D341Med (cell line): ENCODE data around the gene SLIT1.

ENCODE experiments used
- DNase-seq: peaks from one replicate; pipeline ENCODE4 v3.0.0; 2012; ENCODE audit warnings: low spot score

Gene SLIT1

DNA sequence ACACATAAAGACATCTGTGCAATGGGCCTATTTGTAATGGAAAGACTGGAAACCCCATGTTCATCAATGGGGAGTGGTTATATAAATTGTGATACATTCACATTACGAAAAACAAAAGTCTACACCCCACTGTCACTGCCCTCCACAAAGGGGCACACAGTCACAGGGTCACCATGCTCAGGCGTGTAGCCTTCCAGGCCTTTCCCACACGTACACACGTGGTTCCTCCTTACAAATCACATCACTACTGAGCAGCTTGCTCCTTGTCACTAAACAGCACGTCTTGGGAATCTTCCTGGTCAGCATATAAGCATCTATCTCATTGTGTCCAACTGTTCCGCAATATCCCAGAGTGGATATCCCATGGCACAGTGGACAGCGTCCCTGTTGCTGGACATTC is 163.1 kb downstream of the SLIT1 start:
- no peak for DNase-seq

DNA sequence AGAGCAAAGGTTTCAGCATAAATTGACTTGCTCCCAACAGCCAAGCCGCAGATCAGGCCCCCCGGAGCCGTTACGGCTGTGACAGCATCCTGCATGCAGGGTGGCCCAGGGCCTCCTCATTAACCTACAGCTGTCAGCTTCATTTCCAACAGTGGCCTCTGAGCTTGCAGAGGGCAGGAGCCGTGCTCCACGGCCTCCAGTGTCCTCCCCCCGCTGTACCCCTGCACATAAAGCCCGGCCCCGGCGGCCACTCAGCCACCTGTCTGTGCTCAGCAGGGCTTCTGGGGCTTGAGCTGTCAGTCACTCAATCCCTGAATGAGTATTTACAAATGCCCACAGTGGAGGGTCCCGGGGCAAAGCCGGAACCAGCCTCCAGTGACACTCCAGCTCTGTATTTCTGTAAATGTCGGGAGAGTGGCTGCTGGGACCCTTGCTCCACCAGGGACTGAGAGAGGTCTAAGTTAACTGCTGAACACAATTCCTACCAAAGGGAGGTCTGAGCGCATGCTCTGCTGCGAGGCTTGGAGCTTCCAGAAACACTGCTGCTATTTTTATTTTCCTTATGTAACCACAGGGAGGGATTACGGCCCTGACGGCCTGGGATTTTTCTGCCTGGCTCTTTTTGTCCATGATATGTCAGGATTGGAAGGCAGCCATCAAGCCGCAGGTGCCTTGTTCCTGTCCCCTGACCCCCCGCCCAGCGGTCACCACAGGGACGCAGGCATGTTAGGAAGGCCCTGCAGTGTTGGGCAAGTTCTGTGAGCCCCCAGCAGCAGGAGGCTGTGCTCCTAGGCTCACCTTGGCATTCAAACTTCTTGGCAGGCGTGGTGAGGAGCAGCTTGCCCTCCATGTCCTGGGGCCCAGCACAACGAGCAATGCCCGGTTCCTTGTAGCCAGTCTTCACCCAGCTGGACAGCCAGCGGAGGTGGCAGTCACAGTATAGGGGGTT is 165.0 kb downstream of the SLIT1 start:
- no peak for DNase-seq

DNA sequence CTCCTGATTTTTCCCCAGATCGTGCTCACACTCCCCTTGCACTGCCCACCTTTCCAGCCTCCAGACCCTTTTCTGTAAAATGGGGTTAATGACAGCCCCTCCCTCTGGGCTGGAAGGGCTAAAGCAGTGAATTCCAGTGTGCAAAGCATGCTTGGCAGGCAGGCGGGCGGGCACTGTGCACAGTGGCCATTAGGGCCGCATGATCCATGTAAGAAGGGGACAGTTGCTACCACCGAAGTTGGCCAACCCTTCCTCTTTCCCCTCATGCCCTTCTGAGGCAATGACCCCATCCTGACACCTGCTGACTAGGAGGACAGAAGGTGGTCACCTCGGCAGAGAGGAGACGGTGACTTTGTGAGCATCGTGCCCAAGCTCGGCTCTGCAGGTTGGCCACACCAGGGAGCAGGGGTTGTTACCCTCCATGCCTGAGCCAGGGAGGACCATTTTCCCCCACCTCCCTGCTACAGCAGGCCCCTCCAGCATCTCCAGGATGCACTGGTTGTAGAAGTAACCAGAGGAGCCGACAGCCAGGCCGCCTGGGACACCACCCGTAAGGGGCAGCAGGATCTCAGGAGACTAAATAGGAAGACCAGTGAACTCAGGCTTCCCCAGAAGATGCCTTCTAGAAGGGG is 166.4 kb downstream of the SLIT1 start:
- no peak for DNase-seq

DNA sequence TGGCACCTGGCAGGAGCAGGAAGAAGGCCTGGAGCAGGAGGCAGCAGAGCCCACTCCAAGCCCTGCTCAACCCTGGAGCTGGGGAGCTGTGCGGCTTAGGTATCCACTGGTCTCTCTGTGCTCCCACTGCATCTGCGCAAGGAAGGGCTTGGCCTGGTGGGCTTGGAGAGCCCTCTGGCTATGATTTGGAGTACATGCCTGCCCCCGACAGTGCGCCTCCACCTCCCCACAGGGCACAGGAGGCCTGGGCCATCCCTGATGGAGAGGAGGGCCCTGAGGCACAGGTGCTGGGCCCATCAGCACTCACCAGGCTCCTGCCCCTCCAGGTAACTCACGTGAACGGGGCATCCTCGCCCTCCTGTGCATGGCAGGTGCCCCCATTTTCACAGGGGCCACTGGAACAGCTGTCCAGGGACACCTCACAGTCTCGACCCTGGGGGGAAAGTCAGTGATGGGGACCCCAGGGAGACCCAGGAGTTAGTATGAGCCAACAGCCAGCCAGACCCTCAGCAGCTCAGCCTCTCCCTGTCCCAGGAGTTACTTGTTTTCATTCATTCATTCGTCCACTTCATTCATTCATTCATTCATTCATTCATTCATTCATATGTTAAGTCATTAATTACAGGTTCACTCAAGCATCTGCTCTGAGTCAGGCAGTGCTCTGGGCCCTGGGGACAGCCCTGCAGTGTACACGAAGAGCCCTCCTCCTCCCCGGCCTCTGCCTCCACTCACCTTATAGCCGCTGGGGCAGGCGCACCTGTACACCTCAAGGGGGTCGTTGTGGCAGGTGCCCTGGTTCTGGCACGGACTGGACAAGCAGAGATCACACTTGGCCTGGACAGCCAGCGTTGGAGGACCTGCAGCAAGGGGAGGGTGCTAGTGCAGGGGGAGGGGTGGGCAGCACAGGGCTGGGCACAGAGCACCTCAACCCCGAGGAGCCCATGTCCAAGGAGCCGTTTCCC is 167.2 kb downstream of the SLIT1 start:
- DNase-seq = no peak

DNA sequence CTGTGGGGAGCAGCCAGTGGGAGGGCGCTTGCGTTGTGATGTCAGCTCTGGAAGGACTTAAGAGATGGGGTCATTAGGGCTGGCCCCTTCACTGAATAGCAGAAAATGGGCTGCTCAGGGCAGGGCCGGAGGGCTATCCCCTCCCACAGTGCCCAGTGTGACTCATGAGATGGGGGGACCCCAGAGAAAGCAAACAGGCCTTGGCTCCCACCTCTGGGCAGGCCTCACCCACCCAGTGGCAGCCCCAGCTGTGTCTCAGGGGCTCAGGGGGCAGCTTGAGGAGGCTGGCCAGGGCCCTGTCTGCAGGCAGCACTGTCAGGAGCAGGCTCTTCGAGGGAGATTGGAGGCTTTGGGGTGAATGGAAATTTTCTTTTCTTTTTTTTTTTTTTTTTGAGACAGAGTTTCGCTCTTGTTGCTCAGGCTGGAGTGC is 168.3 kb downstream of the SLIT1 start:
- no peak for DNase-seq

DNA sequence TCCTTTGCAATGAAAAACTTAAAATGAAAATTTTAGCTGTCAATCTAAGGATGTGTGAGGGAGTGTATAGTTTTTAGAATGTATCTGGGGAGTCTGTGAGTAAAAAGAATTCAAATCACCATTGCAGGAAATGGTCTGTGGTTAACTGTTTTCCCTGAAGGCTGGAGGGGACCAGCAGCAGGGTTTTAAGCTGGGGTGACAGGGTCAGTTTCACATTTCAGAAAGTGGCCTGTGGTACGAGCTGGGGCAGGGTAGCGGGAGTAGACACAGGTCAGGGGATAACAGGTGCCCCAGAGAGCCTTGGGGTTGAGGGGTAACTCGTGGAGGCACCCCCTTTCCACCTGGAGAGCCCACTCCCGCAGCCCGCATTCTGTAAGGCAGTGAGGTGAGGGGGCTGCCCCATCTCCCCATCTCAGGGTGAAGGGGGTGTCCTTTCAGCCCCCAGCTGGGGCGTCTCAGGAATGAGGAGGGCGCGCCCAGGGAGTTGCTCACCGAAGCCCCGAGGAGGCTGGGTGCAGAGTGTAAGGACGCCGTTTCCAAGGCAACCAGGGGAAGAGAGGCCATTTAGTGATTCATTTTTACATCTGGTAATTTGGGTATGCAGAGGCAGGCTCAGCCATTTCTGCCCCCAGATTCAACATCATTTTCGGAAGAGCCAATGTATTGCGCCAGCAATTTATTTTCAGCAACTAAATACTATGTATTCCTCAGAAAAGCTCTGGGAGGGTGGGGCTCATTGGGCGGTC is 168.9 kb downstream of the SLIT1 start:
- DNase-seq = no peak

DNA sequence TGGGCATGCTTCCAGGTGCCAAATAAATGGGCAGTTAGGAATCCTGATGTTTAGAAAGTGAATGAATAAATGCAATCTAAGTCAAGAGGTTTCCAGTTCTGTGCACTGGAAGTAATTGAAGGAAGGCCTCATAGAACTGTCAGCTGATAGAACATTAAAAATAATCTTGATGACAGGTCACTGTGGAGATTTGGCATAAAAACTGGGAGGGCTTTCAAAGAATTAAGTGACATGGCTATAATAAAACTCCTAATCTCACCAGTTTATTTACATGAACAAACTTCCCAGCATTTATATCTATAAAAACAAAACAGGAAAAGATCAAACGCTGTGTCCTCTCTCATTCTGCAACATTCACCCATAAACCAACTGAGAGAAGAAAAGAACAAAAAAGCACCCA is 170.5 kb downstream of the SLIT1 start:
- no peak for DNase-seq

DNA sequence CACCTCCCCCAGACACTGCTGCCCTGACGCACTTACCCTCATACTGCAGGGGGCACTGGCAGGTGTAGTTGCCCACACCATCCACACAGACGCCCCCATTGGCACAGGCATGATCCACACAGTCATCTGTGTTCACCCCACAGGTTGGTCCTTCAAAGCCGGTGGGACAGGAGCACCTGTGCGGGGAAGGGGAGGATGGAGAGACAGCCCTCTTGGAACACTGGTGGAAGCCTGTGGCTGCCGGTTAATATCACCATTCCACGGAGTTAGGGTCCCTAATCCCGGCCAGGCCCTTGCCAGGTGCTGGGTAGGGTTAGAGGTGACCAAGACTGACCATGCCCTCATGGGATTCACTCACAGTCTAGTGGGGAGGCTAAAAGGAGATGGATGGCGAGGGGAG is 171.8 kb downstream of the SLIT1 start:
- DNase-seq = no peak

DNA sequence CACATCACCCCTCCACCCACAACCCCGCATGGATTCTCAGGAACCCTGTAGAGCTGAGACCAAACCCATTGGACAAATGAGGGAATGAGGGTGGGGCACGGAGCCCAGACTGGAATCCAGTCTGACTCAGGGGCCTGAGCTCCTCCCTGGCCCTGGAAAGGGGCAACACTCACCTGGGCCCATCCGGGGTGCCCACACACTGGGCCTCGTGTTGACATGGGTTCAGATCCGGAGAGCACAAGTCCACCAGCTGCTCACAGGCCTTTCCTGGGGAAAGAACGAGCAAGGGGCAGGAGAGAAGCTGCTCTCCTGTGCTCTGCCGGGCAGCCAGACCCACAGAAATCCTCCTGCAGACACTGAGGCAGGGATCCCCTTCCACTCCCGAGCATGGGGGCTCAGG is 172.2 kb downstream of the SLIT1 start:
- no peak for DNase-seq

DNA sequence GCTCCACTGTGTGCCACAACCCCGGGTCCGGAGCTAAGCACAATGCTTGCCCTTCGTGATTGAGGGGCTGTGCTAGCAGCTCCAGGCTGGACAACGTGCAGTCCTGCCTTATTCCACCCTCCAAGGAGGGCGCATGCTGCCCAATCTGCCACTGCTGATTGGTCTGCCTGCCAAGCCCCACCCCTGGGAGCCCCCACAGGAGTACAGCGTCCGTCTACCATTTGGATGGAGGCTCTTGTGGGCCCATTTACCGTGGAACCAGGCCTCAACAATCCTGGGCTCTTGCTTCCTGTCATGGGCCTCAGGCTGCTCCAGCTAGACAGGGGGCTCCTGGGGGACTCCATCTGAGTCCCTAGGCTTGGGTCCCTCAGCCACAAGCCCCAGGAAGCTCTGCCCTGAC is 173.3 kb downstream of the SLIT1 start:
- DNase-seq = no peak

DNA sequence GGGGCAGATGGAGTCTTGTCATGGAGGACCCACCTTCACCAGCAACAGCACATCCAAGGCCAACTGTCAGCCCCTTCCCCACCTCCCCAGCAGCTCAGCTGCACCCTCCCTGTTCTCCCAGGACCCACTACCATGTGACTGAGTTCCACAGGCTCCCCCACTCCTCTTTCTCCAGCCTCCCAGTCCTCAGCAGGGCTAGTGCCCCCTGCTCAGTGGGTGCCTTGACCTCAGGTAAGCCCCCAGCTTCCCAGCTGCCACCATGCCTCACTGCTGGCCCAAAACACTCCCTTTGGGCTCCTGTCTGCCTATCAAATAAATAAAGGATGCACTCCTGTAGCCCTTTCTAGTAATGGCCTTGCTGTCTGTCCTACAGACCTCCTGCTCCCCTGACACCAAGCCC is 174.4 kb downstream of the SLIT1 start:
- DNase-seq = no peak

DNA sequence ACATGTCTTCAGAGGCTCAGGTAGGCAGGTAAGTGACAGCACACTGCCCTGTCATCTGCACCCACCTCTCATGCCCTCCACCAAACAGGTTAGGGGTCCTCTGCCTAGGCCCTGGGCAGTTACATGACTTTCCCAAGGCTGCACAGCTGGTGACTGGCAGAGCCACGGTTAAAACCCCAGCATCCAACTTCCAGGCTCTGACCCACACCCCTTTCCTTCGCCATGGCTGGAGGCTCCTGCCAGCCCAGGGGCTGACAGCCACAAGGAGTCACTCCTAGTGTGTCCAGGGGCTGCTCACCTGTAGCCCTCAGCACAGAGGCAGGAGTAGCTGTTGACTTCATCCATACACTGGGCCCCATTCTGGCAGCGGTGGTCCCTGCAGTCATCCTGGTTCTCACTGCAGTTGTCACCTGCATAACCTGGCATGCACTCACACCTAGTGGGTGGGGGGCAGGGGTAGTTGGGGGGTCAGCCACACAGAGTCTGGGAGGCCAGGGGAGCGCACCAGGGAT is 175.0 kb downstream of the SLIT1 start:
- DNase-seq = no peak

DNA sequence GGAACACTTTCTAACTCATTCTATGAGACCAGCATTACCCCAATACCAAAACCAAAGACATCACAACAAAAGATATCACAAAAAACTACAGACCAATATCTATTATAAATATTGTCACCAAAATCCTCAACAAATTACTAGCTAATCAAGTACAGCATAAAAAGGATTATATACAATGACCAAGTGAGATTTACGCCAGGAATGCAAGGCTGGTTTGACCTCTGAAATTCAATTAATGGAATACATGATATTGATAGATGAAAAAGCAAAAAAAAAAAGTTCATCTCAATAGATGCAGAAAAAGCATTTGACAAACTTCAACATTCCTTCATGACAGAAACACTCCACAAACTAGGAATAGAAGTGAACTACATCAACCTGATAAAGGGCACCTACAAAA is 178.3 kb downstream of the SLIT1 start:
- no peak for DNase-seq

DNA sequence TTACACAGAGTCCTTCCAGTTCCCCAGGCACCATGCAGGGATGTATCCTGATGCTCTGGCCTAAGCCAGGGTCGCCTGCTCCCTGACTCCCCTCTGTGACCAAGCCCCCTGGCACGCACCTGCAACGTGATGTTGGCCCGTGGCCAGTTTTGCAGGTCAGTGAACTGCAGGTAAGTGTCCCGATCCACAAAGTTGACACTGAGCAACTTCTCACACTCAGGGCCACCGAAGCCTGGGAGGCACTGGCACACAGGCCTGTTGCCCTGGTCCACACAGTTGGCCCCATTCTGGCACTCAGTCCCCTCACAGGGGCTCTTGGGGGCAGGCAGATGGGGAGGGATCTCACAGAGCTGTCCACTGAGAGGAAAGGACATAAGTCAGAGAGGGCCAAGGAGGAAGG is 179.4 kb downstream of the SLIT1 start:
- no peak for DNase-seq

DNA sequence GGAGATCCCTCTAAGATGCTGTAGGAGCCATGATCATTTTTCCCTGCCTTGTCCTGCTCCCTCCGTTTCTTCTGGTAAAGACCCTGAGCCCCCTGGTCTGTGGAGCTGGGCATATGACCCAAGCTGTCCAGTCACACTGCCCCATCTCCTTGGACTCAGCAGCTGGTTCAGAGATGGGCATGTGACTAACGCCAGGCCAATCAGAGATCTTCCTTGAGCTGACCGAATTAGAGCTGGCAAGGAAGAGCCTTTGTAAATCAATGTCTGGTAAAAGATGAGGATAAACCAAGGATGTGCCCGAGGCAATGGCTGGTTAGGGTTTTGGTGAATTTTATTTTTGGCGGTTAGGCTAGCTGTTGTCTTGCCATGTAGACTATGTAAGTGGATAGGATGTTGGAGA is 180.4 kb downstream of the SLIT1 start:
- no peak for DNase-seq

DNA sequence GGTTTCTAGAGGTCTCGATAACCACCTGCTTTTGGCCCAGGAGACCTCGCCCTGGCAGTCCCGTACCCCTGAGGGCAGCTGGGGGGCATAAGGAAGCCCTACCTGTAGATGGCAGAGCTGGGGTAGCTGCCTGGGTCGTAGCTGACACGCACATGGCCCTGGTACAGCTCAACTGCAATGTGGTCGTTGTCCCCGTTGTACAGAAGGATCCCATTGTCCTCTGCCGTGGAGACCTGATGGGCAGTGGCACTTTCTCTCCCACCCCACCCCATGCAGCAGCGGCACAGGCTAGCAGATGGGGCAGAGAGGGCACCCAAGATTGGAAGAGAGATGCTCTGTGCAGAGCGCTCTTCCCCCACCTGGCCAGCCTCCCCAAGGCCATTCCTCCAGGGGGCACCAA is 181.2 kb downstream of the SLIT1 start:
- no peak for DNase-seq

DNA sequence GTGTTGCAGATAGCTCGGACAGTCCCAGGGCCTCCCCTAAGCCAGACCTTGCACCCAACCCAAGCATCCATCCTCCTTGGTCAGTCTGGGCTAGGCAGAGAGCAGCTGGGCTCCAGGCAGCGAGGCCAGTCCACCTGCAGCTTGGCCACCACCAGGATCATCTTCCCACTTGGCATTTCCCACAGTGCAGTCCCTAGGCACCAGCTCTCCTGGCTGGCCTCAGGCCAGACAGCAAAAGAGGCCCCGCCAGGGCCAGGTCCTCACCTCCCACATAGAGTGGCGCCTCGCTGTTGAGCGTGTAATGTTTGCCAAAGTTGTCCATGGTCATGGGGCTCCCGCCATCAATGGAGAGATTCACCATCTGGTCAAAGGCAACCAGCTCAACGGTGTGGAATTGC is 182.0 kb downstream of the SLIT1 start:
- DNase-seq = no peak

DNA sequence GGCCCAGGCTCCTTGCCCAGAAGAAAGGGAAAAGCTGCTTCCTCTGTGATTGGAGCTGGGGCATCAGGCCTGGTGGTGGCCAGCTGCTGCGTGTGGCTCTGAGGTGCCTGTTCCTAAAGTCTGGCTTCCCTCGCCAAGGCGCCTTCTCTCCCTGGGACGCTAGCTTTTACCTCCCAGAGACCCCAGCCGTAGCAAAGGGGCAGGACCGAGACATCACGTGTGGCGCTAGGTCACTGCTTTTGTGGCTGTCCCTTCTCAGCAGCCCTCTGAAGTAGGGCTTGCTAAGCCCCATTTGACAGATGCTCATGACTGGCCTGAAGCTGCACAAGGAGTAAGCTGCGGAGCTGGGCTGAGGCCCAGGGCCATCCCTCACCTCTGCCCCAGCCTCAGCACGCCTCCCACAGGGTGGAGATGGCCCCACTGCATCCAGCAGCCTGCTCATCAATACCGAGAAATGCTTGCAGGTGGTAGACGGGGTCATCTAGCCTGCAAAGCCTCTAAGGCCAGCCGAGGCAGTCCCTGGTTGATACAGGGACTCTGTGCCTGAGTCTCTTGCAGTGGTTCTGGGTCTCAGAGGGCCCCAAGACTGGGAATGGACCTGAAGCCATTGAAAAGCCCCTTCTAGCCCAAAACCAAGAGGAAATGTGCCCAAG is 182.5 kb downstream of the SLIT1 start:
- DNase-seq = no peak

DNA sequence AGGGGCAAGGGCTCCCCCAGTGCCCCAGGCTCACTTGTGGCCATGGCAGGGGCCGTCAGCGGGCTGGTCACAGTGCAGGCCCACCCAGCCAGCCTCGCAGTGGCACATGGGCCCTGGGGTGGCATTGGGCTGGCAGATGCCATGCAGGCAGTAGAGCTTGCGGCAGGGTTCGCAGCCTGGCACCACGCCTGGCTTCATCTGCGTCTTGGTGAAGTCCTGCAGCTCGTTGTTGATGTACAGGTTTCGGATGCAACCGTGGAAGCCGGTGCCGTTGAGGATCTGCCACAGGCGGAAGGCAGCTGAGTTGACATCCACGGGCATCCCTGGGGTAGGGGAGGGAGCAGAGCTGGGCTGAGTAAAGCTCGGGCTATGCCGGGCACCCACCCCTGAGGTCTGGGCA is 183.1 kb downstream of the SLIT1 start:
- DNase-seq = no peak

DNA sequence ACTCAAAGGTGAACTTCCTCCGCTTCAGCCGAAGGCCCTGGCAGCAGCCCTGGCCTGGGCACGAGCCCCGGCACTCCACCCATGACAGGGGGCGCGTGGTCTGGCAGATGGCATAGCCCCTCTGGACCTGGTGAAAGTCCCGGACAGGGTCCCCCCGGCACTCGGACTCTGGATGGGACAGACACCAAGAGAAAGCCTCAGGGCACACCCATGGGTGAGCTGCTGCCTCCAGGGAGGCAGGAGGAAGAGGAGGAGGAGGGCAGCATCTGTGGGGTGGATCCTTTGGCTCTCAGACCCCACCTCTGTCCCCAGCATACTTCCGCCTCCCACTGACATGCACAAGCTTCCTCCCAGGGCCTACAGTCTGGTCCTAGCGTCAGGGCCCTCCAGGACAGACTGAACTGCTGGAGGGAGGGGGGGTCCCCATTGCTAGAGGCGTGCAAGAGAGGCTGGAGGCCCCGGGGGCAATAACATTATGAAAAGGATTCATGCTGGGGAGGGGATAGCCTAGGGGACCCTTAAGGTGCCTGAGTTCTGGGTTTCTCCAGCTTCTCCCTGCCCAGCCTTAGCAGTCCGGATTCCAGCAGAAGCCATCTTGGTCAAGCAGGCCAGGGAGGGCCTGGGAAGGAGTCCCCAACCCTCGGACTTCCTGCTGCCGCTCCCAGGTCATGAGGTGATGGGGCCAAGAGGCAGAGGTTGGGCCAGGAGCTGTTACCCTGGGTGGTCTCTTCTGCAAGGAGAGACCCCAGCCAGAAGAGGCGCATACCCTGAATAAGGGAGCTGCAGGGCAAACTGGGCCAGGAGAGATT is 184.4 kb downstream of the SLIT1 start:
- no peak for DNase-seq
